Embryonic facial prominence (tissue), 1 donor: ENCODE results near the gene GLP2R.
A peak's percentile ranks its signal among the peaks of the same experiment; 100 is the strongest.
"Not testable (repeated sequence)": the region's sequence is repeated elsewhere in the genome, so short reads cannot be mapped to it uniquely, and the experiment has no call there.

Experiments
- DNase-seq: peaks from one replicate; pipeline ENCODE4 v3.0.0-alpha.2; 2016; ENCODE audit errors: extremely low spot score

GLP2R gene

GRCh38 chr17:9899280-9900043 lies 73.7 kb downstream of the GLP2R start:
- no peak for DNase-seq

- no peak for DNase-seq
Observed at GRCh38 chr17:9900044-9900594, 74.4 kb downstream of the GLP2R start.

DNA sequence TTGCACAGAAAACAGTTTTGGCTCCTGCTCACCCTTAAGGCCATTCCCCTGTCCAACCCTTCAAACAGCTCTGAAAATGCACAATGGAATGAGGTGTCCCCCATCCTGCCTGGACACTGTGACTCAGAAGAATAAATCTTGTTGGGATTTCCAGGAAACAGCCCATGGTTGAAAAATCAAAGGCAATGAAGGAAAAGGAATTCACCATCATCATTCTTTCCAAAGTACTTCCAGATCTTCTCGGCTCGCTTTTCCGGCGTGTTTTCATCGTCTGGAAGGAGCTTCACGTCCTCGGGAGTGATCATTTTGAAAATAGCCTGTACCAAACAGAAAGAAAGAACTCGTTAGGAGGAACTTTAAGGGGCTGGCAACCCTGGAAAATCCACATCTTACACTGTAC lies 75.1 kb downstream of the GLP2R start:
- DNase-seq, result peak; percentile 34

DNA sequence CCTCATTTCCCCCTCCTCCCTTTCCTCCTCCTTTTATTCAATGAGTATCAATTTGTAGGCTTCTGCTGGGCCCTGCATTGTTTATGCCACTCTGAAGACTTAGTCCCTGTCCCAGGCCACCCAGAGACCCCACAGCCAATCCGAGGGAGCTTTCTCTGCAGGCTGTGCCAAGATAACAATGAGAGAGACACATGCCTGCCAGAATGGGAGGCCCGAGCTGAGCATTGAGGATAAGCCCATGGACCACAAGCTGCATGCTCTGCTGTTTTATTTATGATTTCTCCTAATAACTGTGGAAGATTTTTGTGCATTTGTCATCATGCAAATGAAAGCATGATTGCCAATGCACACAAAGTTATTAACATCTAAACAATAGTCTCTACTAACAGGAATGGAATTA lies 76.4 kb downstream of the GLP2R start:
- no peak for DNase-seq

GRCh38 chr17:9904277-9905077 lies 78.8 kb downstream of the GLP2R start:
- DNase-seq, result no peak

GRCh38 chr17:9905078-9905415 lies 79.3 kb downstream of the GLP2R start, which contains the start of gene RCVRN:
RCVRN (minus strand) TSS chr17:9905271; CDS start chr17:9905180, 91 bp downstream.
- DNase-seq, result no peak

- no peak for DNase-seq
Observed at GRCh38 chr17:9905902-9906301, 80.2 kb downstream of the GLP2R start.

GRCh38 chr17:9906616-9907015 lies 80.9 kb downstream of the GLP2R start:
- DNase-seq, result no peak

DNA sequence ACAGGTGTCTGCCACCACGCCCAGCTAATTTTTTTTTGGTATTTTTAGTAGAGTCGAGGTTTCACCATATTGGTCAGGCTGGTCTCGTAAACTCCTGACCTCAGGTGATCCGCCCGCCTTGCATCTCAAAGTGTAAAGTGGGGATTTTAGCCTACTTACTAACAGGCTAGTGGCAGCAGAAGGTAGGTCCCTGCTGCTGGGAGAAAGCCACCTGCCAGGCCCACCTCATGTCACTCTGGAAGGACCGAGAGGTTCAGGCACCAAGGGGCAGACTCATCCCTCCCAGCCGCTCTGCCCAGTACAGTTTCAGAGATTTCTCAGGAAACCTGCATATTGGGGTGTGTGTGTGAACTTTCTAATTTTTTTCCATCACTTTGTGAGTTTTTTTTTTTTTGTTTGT lies 81.4 kb downstream of the GLP2R start:
- no peak for DNase-seq

DNA sequence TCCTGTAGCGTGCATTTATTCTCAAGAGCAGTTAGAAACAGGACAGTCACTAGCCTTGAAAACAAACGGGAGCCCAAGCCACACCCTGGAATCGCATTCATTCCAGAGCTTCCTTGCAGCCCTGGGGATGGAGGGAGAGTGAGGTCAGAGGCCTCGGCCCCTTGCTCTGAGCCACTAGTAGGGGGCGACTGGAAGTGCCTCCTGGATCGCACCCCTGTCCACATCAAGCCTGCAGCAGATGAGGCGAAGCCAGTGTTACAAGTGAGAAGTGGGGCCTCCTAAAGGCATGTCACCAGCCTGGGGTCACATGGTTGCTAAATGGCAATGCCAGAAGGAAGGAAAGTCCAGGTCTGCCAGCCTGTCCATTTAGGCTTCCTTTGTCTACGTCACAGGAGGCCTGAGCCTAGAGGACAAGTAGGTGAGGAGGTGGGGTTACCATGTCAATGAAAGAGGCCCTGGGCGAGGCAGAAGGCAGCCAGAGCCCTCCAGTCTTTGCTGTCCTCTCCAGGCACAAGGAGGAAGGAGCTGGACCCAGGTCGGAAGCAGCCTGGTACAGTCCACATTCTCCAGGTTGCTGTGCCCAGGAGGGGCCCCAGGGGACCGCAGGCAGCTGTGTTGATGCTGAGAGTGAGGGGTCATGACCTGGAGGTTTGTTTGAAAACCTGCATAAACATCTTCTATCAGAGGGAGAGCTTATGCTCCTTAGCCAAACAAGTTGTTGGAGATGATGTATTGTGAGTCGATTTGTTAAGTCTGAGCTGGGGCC lies 82.3 kb downstream of the GLP2R start:
- DNase-seq, result no peak

DNA sequence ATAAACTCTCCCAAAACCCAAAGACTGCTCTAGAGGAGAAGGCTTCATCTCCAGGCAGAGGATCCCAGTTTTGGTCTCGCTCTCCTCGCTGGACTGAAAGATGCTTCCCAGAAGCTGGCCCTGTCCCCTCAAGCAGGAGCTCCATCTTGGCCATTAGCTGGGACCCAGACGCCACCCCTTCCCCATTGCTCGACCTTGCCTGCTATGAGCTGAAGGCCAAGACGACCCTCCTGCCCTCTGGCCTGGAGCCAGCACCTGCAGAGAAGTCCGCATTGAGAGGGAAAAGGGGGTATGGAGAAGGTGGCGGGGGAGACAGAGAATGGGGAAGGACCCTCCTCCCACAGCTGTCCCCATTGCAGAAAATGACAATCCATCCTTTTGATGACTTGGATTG lies 82.9 kb downstream of the GLP2R start:
- no peak for DNase-seq

- DNase-seq, result no peak
Observed at GRCh38 chr17:9911089-9911488, 85.4 kb downstream of the GLP2R start.

GRCh38 chr17:9912121-9913099 lies 86.7 kb downstream of the GLP2R start:
- DNase-seq, result no peak

GRCh38 chr17:9913476-9913875 lies 87.8 kb downstream of the GLP2R start:
- no peak for DNase-seq

GRCh38 chr17:9916108-9916507 lies 90.4 kb downstream of the GLP2R start:
- no peak for DNase-seq

DNA sequence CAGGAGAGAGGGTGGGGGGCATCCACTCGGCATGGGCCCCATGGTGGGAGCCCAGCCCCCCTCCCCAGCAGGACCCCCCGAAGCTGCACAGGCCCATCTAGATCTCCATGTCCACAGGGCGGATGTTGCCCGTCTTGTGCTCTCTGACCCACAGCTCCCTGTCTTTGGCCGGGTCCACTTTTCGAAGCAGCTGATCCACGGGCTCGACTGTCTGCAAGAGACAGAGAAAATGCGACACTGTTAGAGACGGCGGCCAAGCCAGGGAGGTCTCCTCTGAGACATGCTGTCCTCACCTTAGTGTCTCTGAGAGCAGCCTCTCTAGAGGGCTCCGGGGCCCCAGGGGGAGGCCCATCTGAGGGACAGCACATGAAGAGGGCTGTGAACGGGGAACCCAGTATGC lies 91.4 kb downstream of the GLP2R start:
- no peak for DNase-seq

DNA sequence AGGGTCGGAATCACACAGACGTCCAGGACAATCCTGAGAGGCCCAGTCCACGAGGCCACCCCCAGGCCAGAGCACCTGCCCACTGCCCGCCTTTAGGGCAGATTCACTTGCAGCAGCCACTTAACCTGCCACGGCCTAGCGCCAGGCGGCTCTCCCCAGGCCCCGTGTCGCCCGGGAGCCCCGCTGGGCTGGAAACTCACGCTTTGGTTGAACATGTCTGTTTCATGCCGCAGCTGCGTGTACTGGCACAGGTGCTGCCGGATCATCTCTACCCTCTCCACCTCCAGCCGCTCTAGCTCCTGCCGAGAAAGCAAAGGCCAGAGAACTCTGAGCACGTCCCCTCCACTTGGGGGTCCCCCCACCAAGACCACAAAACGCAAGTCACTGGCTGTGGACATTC lies 92.1 kb downstream of the GLP2R start:
- no peak for DNase-seq

DNA sequence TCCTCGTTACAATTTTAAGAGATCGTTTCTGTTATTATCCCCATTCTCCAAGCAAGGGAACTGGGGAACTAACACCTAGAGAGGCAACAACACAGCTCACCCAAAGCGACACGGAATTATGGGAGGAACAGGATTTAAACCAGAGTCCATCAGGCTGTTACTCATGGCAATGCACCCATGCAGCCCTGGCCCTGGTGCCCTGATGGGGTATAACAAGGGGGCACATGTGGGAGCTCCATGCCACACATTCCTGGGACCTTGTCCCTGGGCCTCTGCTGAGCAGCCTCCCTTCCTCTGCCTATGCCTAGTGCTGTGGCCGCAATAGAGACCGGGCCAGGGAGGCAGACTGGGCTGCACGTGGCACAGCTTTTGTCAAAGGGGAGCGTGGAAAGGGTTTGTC lies 92.6 kb downstream of the GLP2R start:
- no peak for DNase-seq

DNA sequence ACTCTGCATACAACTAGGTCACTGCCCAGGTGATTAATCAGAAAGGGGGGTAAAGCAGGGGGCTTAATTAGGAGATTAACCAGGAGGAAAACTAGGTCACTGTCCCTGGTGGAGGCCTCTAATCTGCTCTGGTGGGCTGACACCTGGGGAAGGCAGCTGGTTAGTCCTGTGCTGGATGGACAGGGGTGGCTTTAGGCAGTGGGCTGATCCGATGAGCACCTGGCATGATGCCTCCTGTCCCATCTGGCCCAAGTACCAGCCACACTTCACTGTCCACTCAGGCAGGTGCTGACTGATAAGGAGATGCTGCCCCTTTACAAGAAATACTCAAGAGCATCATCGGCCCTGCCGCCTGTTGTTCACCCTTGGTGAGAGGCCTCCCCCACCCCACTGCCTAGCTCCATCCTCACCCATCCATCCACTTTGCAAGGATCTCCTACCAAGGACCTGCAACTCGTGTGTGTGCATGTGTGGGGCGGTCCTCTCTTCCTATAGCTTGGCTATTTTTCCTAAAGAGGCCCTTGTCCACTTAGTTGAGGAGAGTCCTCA lies 93.2 kb downstream of the GLP2R start:
- no peak for DNase-seq

- DNase-seq, result not testable (repeated sequence)
Observed at GRCh38 chr17:9921216-9921615, 95.5 kb downstream of the GLP2R start.
